Right lobe of liver (tissue), 4 donors: ENCODE results near the gene PMEPA1.

Experiments
- CTCF ChIP-seq, 4 donors: fragments of 200-600 bp in 3 of 4; fragments of 450-650 bp in 1 of 4; IDR thresholded peaks; one replicate each; pipeline versions ENCODE4 v1.5.1 to v1.8.0; 2016 to 2022; ENCODE audit warnings: antibody characterized with exemption in 4 of 4, mild to moderate bottlenecking in 2 of 4
- POLR2A ChIP-seq: fragments of 450-650 bp; IDR thresholded peaks from one replicate; pipeline ENCODE4 v1.6.1; 2017; ENCODE audit warnings: antibody characterized with exemption, mild to moderate bottlenecking
- donor health status: DM: no; HTN: no; CAD: no.
- donor health status: DM: no; HTN: no; CAD: no.
- donor health status: DM: no; HTN: yes; CAD: no.

- TF ChIP-seq CTCF (IDR thresholded peaks at IDR 0.05), result no peak
- no peak for TF ChIP-seq POLR2A
Observed at GRCh38 chr20:57659517-57660180, 50.2 kb downstream of the PMEPA1 start.
